Heart right ventricle (tissue), 16 donors: ENCODE results near the gene PTK7. TPM values are rescaled to one million over a fixed set of nuclear protein-coding genes. Genes with fewer than 3 reads are reported as not detected.
A peak's percentile ranks its signal among the peaks of the same experiment; 100 is the strongest.

Experiments used
- ATAC-seq, 8 donors: fragments of 200-7000 bp; cut with Tn5 transposase; one replicate each; pipeline ENCODE4 v1.9.1; 2020; ENCODE audit warnings: mild to moderate bottlenecking in 8 of 8, moderate library complexity in 8 of 8, moderate number of reproducible peaks in 1 of 8
- DNase-seq, 2 donors: peaks; one replicate each; pipeline ENCODE4 v3.0.0-alpha.2; 2020
- H3K27ac ChIP-seq, 10 donors: fragments of 200-600 bp; sonication (generic) in 2 of 10; one replicate each; pipeline versions ENCODE4 v1.5.0 to v1.8.0; 2020 to 2022; ENCODE audit warnings: mild to moderate bottlenecking in 3 of 10
- H3K27me3 ChIP-seq, 7 donors: fragments of 200-600 bp; one replicate each; pipeline ENCODE4 v1.8.0; 2021 to 2022; ENCODE audit warnings: mild to moderate bottlenecking in 2 of 7
- H3K36me3 ChIP-seq, 9 donors: fragments of 200-600 bp; sonication (generic) in 1 of 9; one replicate each; pipeline versions ENCODE4 v1.5.0 to v1.8.0; 2020 to 2022; ENCODE audit warnings: mild to moderate bottlenecking in 2 of 9
- H3K4me1 ChIP-seq, 9 donors: fragments of 200-600 bp; sonication (generic) in 1 of 9; one replicate each; pipeline versions ENCODE4 v1.5.0 to v1.8.0; 2020 to 2022; ENCODE audit warnings: mild to moderate bottlenecking in 4 of 9
- H3K4me3 ChIP-seq, 10 donors: fragments of 200-600 bp; sonication (generic) in 2 of 10; one replicate each; pipeline versions ENCODE4 v1.5.0 to v1.8.0; 2020 to 2022; ENCODE audit warnings: mild to moderate bottlenecking in 7 of 10, moderate library complexity in 2 of 10
- H3K9me3 ChIP-seq, 11 donors: fragments of 200-600 bp in 10 of 11; sonication (generic) in 2 of 11; one replicate each; pipeline versions ENCODE4 v1.5.0 to v1.8.0; 2013 to 2022; ENCODE audit warnings: mild to moderate bottlenecking in 2 of 11, control low read depth in 1 of 11, moderate library complexity in 1 of 11
- CTCF ChIP-seq, 9 donors: fragments of 200-600 bp; sonication (generic) in 2 of 9; IDR thresholded peaks; one replicate each; pipeline versions ENCODE4 v1.5.0 to v1.8.0; 2021 to 2022; ENCODE audit warnings: antibody characterized with exemption in 9 of 9, mild to moderate bottlenecking in 5 of 9, moderate library complexity in 1 of 9
- WGBS, 2 donors: extraction: QIAGEN DNeasy Blood & Tissue Kit; methylation state at CpG; one replicate each; pipeline ENCODE4 v1.1.7; 2013; ENCODE audit warnings: inconsistent platforms in 1 of 2; 5-methylcytosine and 5-hydroxymethylcytosine counted together
- intact Hi-C, 10 donors: fragments of 100-400 bp; cut with DNase I; formaldehyde crosslinking; loops; one replicate each; pipeline versions ENCODE4 v1.11.1 to v1.14.2; 2022
- polyA plus RNA-seq, 2 donors: library from polyadenylated mRNA; stranded (reverse); fragments of 200-250 nt; gene quantifications; one replicate each; pipeline ENCODE4 v1.2.3, GENCODE V29; 2013
- total RNA-seq, 10 donors: library from RNA; stranded (reverse); fragmentation: NEBNext Ultra II Directional in 3 of 10; extraction: Animal tissue kit (Norgen Biotek cat#: 25700) in 3 of 10; gene quantifications; one replicate each; pipeline versions ENCODE4 v1.2.1 to v1.2.4, GENCODE V29; 2021 to 2023
- donor health status: Arrhythmogenic right ventricular cardiomyopathy.
- donor health status: ischemic (EF 13 %, LVEDD 7.1; RV severe dilation, severe dysfunction).
- donor health status: healthy with polysubstance abuse.
- donor health status: DM: no; HTN: yes; CAD: no.
- donor health status: DM: no; HTN: no; CAD: no.
- donor health status: ischemic (EF 25% LVEDD 6.9; RV normal size, moderate dysfunction).
- donor health status: ischemic (EF 25% LVEDD 5.7; RV mildly dilated, moderate dysfunction).
- donor health status: healthy.
- donor health status: DM: yes; HTN: yes; CAD: no.
- donor health status: Ischemic cardiomyopathy.
- donor health status: ischemic (EF 35%, LVEDD 5.7; RV mildly dilated, moderate dysfunction).
- donor health status: nonischemic (EF 11% LVEDD 7.7; RV severe dilation, severe dysfunction).
- donor health status: DM: yes; HTN: yes; CAD: no.
- donor health status: PGD.
- donor health status: ischemic (EF 29% LVEDD 5.4; RV normal size, mild dysfunction).
- donor health status: nonischemic (EF 23%, LVEDD 6.1; RV moderate dilation, normal function).

PTK7 gene
- total and polyA plus RNA-seq, 12 donors: 0.80 to 6.3 (median 2.2) TPM

GRCh38 chr6:43033496-43034189 is 42.5 kb upstream of the PTK7 start:
- TF ChIP-seq CTCF (IDR thresholded peaks at IDR 0.05): no peak
- Histone ChIP-seq H3K4me3 (no peak overlapping the region), H3K27ac (no peak overlapping the region), H3K9me3 (no peaks in the 10 kb centered on the region), H3K36me3 (peaks cover 0 to 99% (median 21%) of the 10 kb centered on the region in 9 donors), H3K27me3 (no peaks in the 10 kb centered on the region), H3K4me1 (peaks cover 0 to 30% (median 17%) of the 10 kb centered on the region in 9 donors)
- no peak for DNase-seq
- 92% methylated on average over 2 of the region's 2 CpGs for WGBS, 2 donors
- ATAC-seq: no peak
- intact Hi-C loops: no loop called here

GRCh38 chr6:43034190-43034525 is 42.0 kb upstream of the PTK7 start:
- intact Hi-C loops: no loop called here
- no peak for TF ChIP-seq CTCF (IDR thresholded peaks at IDR 0.05)
- Histone ChIP-seq H3K27ac (no peak overlapping the region), H3K36me3 (peaks cover 0 to 99% (median 21%) of the 10 kb centered on the region in 9 donors), H3K4me3 (no peak overlapping the region), H3K9me3 (no peaks in the 10 kb centered on the region), H3K4me1 (peaks cover 0 to 30% (median 17%) of the 10 kb centered on the region in 9 donors), H3K27me3 (no peaks in the 10 kb centered on the region)
- DNase-seq: no peak
- ATAC-seq: no peak
- 92 to 94% methylated on average over 2 of the region's 2 CpGs for WGBS, 2 donors

- TF ChIP-seq CTCF (IDR thresholded peaks at IDR 0.05): no peak
- Histone ChIP-seq H3K4me3 (no peak overlapping the region), H3K4me1 (peaks cover 0 to 30% (median 17%) of the 10 kb centered on the region in 9 donors), H3K36me3 (peaks cover 0 to 97% (median 17%) of the 10 kb centered on the region in 9 donors), H3K27ac (peak overlapping the region in 9 of 10 donors; percentile 11 to 82 (median 54)), H3K9me3 (no peaks in the 10 kb centered on the region), H3K27me3 (no peaks in the 10 kb centered on the region)
- ATAC-seq (peak; percentile 78 to 97 (median 90)), DNase-seq (peak; percentile 59 to 77)
- intact Hi-C loops: no loop called here
- WGBS, 2 donors: 46 to 66% methylated on average over 4 of the region's 4 CpGs
These were observed 40.5 kb upstream of the PTK7 start for GRCh38 chr6:43035495-43036194.

GRCh38 chr6:43036712-43037111 is 39.4 kb upstream of the PTK7 start:
- DNase-seq (no peak), ATAC-seq (peak in 1 of 8 donors; percentile 18)
- Histone ChIP-seq H3K27ac (peak overlapping the region in 4 of 10 donors; percentile 42 to 64 (median 56)), H3K36me3 (peaks cover 0 to 94% (median 18%) of the 10 kb centered on the region in 9 donors), H3K4me1 (peaks cover 0 to 30% (median 17%) of the 10 kb centered on the region in 9 donors), H3K27me3 (no peaks in the 10 kb centered on the region), H3K9me3 (no peaks in the 10 kb centered on the region), H3K4me3 (no peak overlapping the region)
- intact Hi-C loops: no loop called here
- 89% methylated on average over 9 of the region's 9 CpGs for WGBS, 2 donors
- TF ChIP-seq CTCF (IDR thresholded peaks at IDR 0.05): no peak
